Activated naive CD4-positive, alpha-beta T cell treated with anti-CD3 and anti-CD28 coated beads, Interleukin-2, amount 50 U/mL, for 16 hours (primary cell): ENCODE data around the gene SLC39A7.

Experiments
- DNase-seq: peaks from one replicate; pipeline ENCODE4 v3.0.0-alpha.2; 2020

The SLC39A7 gene

GRCh38 chr6:33200219-33201146, at the start of gene SLC39A7, which contains the start of gene RXRB:
Gene SLC39A7 (plus strand): TSS chr6:33200867. CDS start chr6:33201246, 379 bp downstream.
Gene RXRB (minus strand): TSS chr6:33200665. CDS start chr6:33200476, 189 bp downstream.
- DNase-seq, result peak; percentile 99

GRCh38 chr6:33151050-33151449, 49.6 kb upstream of the SLC39A7 start:
- no peak for DNase-seq

GRCh38 chr6:33154349-33154748, 46.3 kb upstream of the SLC39A7 start:
- DNase-seq, result no peak

- no peak for DNase-seq
These were observed 44.1 kb upstream of the SLC39A7 start for GRCh38 chr6:33156561-33156960.

- DNase-seq, result no peak
These were observed 43.7 kb upstream of the SLC39A7 start for GRCh38 chr6:33156964-33157363.

DNA sequence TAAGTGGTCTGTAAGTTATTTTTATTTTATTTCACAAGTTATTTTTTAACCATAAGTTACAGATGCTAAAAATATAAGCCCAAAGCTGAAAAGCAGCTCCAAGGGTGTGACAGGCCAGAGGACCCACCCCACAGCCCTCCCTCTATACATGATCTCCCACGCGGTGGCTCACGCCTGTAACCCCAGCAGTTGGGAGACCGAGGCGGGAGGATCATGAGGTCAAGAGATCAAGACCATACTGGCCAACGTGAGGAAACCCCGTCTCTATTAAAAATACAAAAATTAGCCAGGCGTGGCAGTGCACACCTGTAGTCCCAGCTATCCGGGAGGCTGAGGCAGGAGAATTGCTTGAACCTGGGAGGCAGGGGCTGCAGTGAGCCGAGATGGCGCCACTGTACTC, 40.6 kb upstream of the SLC39A7 start:
- DNase-seq, result no peak

DNA sequence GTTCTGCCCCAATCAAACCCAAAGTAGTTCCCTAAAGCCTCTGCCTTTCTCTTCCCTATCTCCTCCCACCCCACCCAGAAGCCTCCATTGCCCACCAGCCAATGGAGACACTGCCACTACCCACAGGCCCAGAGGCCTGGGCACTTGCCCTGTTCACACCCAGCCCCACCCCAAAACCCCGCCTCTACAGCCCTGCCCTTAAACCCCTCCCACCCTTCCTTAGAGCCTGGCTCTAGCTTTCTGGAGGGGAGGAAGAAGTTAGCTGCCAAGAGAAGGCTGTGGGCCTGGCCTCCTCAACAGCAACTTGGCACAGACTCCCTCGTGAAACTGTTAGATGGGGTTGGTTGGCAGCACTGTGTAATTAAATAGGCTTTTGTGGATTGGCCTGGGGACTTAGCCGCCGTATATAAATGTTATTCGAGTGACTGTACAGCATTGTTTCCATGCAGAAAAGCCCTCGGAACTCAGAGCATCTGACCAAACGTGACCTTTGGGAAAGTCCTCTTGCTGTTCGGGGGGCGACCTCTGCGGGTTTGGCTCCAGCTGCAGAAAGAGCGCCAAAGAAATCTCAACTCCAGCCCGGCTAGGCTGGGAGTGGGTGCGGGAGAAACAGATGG, 39.8 kb upstream of the SLC39A7 start:
- DNase-seq, result no peak

DNA sequence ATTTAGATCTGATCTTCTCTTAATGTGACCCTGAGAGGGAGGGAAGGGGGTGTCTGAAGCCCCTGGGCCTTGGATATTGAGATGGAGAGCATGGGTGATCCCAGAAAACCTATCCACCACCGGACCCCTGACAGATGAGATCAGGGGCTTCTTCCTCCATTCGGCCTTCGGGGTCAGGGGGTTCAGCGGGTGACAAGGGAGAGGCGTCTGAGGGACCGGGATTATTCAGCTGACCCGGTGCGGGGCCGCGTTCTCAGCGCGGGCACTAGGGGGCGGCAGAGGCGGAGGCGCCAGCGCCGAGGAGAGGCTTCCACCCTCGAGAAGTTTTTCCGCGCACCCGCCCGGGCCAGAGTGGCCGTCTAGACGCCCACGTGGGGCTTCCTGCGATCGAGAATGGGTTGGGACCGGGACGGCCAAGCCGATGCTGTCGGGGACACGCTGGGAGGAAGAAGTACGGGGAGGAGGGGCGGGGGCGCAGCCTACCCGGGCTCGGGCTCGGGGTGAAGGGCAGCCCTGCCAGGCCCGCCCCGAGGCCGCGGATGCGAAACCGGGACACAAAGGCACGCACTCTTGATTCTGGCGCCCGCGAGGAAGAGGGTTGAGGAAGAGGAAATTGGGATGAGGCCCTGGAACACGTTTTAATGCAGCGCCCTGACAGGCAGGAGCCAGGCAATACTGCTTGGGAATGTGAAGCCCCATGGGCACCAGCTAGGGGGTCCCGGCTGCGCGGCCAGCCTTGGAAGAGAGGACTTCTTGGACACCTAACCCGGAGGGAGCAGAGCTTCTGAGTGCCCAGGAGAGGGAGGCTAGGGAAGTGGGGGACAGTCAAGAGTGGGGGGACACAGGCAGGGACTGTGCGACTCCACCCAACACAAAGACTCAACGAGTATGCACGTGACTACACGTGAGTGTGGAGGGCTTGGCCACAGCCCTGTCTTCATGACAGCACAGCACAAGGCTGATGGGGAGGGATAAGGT, 39.0 kb upstream of the SLC39A7 start:
- peak; percentile 82 for DNase-seq

- no peak for DNase-seq
These were observed 37.1 kb upstream of the SLC39A7 start for GRCh38 chr6:33163540-33163939.

- DNase-seq, result no peak
These were observed 36.5 kb upstream of the SLC39A7 start for GRCh38 chr6:33164176-33164575.

GRCh38 chr6:33164665-33165373, 35.8 kb upstream of the SLC39A7 start:
- no peak for DNase-seq

DNA sequence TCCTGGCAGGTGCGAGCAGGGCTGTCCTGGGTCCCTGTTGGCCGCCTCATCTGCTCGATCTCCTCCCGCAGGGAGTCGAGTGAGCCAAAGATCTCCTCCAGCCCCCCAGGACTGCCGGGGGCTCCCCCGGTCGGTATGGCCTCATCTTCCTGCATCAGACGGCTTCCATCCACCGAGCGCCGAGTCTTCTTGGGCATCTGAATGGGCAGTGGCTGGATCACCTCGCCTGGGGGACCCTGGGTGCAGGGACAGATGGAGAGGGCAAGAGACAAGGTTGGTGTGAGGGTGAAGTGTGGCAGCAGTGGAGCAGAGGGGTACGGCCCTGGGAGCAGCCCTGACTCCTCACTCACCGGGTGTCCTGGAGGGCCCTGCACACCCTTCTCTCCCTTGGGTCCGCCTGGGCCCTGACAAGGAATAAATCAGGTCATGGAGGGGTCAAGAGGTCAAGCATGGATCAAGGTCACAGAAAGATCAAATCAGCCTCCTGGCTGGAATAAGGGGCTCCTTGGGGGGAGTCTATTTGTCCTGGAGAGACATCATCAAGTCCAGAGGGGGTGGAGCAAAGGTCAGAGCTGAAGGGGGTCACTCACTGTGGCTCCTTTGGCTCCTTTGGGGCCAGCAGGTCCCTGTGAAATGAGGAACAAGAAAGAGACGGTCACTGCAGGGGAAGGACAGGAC, 34.9 kb upstream of the SLC39A7 start:
- no peak for DNase-seq

DNA sequence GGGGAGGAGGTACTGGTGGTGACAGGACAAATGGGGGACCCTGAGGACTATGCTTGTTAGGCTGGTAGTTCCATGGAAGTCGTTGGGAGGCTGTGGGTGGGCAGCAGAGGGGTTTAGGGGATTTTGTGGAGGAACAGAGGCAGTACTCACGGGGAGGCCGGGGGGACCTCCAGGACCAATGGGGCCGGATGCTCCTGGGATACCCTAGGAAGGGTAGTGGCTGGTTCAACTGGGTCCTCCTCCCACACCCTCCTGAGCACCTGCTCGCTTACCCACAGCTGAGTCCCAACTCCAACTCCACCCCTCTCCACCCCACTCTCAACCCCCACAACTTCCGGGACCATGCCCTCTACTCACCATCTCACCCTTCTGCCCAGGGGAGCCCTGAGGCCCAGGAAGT, 34.3 kb upstream of the SLC39A7 start:
- no peak for DNase-seq

GRCh38 chr6:33166811-33167210, 33.9 kb upstream of the SLC39A7 start:
- DNase-seq, result no peak

DNA sequence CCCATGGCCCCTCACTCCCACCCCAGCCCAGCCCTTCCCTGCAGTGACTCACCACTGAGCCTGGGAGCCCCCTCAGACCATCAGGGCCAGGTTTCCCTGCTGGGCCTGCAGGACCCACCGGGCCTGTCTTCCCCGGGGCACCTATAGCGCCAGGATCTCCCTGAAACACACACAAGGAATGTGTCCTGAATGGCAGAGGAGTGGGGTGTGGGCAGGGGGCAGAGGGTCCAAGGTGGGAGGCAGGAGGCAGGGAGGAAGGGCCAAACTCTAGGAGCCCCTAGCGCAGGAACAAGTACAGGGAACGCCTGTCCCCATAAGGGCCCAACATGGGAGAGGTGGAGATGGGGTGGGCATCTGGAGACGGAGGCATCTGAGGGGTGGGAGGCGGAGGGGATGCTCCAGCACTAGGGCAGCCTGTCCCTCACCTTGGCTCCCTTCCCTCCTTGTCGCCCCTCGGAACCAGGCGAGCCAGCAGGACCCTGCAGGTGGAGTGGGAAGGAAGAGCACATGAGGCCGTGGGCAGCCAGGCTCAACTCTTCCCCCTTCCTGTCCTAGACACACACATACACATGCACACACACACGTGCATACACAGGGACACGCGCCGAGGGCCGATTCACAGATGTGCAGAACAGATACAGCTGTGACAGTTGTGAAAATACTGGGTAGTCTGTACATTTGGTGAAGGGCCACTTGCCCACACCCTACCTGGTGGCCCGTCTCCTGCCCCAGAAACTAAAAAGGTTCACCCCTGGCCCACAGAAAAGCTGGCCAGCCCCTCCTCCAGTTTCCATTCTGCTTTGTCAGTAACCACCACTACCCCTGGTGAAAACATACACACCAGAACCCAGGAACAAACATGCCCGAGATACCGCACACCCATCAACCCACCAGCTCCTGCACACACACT, 33.0 kb upstream of the SLC39A7 start:
- no peak for DNase-seq

GRCh38 chr6:33168284-33168601, 32.4 kb upstream of the SLC39A7 start:
- DNase-seq, result no peak

- DNase-seq, result no peak
These were observed 32.0 kb upstream of the SLC39A7 start for GRCh38 chr6:33168639-33169038.

- DNase-seq, result no peak
These were observed 31.1 kb upstream of the SLC39A7 start for GRCh38 chr6:33169291-33170175.

DNA sequence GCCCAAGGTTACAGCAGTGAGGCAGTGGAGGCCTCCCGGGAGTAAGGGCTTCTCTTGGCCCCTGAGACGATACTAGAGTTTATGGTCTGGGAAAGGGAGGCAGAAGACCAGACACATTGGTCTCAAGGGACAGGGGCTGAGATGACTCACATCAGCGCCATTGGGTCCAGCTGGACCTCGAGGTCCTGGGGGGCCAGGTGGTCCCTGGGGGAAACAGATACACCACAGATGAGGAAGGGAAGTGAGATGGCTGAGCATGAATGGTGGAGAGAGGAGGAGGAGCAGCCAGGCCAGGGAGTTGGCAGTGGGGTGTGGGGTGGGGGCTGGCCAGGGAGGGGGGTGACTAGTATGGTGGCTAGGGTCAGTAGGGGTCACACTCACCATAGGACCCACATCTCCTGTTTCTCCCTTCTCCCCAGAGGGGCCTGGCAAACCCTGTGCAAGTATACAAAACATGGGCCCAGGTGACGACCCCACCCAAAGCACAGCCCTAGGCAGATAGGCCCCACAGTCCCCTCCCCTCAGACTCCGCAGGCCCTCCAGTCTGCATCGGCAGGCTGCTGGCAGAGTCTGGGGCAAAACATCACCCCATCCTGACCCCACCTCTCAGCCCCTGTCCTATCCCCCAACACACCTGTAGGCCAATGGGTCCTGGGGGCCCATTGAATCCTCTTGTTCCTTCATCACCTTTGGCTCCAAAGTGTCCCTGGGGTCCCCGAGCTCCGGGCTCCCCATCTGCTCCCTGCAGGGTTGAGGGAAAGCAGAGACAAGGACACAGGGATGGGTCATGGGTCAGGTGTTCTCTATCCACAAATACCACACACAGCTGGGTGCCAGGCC, 30.3 kb upstream of the SLC39A7 start:
- DNase-seq, result no peak
